Trophoblast cell (in vitro differentiated cells and primary cell): ENCODE measurements around the gene BRAP.
"Not testable (repeated sequence)": the region's sequence is repeated elsewhere in the genome, so short reads cannot be mapped to it uniquely, and the experiment has no call there.

ENCODE experiments used
- DNase-seq, 2 donors: peaks; one replicate each; pipeline ENCODE4 v3.0.0-alpha.2; 2016
- H2AFZ ChIP-seq: 2 replicates; pipeline ENCODE4 v1.6.1; 2013; ENCODE audit warnings: low read length, moderate library complexity, mild to moderate bottlenecking; ENCODE audit not compliant: insufficient read depth, poor library complexity
- H2AK5ac ChIP-seq: 2 replicates; pipeline ENCODE4 v1.6.1; 2013; ENCODE audit warnings: mild to moderate bottlenecking, low read length
- H2BK120ac ChIP-seq: 2 replicates; pipeline ENCODE4 v1.6.1; 2013; ENCODE audit warnings: low read length, mild to moderate bottlenecking, moderate library complexity; ENCODE audit not compliant: insufficient read depth, poor library complexity
- H2BK12ac ChIP-seq: 2 replicates; pipeline ENCODE4 v1.6.1; 2013; ENCODE audit warnings: mild to moderate bottlenecking, low read length, moderate library complexity
- H2BK5ac ChIP-seq: 2 replicates; pipeline ENCODE4 v1.6.1; 2013; ENCODE audit warnings: low read length, low read depth, moderate library complexity, mild to moderate bottlenecking; ENCODE audit not compliant: poor library complexity
- H3K14ac ChIP-seq: 2 replicates; pipeline ENCODE4 v1.6.1; 2013; ENCODE audit warnings: mild to moderate bottlenecking, low read length
- H3K18ac ChIP-seq: 2 replicates; pipeline ENCODE4 v1.6.1; 2013; ENCODE audit warnings: mild to moderate bottlenecking, low read length
- H3K23ac ChIP-seq: 2 replicates; pipeline ENCODE4 v1.6.1; 2013; ENCODE audit warnings: low read length
- H3K27ac ChIP-seq: 2 replicates; pipeline ENCODE4 v1.5.1; 2013; ENCODE audit warnings: low read depth, mild to moderate bottlenecking, inconsistent platforms, low read length, moderate library complexity
- H3K27me3 ChIP-seq: 2 replicates; pipeline ENCODE4 v1.6.1; 2013; ENCODE audit warnings: inconsistent platforms, mild to moderate bottlenecking, low read length, moderate library complexity; ENCODE audit not compliant: insufficient read depth
- H3K36me3 ChIP-seq, 2 experiments: 1 replicate in 1 of 2; 2 replicates in 1 of 2; pipeline ENCODE4 v1.6.1; 2013; ENCODE audit warnings: low read length in 2 of 2, mild to moderate bottlenecking in 2 of 2, moderate library complexity in 1 of 2; ENCODE audit not compliant: insufficient read depth in 2 of 2, control insufficient read depth in 1 of 2
- H3K4ac ChIP-seq: 2 replicates; pipeline ENCODE4 v1.6.1; 2013; ENCODE audit warnings: low read depth, mild to moderate bottlenecking, low read length, moderate library complexity
- H3K4me1 ChIP-seq, 2 experiments: 1 replicate in 1 of 2; 2 replicates in 1 of 2; pipeline ENCODE4 v1.6.1; 2013; ENCODE audit warnings: low read length in 2 of 2, mild to moderate bottlenecking in 2 of 2, moderate library complexity in 1 of 2; ENCODE audit not compliant: insufficient read depth in 2 of 2, control insufficient read depth in 1 of 2
- H3K4me2 ChIP-seq: 2 replicates; pipeline ENCODE4 v1.6.1; 2013; ENCODE audit warnings: inconsistent platforms, mild to moderate bottlenecking, low read length, moderate library complexity
- H3K4me3 ChIP-seq: 2 replicates; pipeline ENCODE4 v1.5.1; 2013; ENCODE audit warnings: mild to moderate bottlenecking, low read depth, low read length, inconsistent platforms
- H3K79me1 ChIP-seq: one replicate; pipeline ENCODE4 v1.6.1; 2013; ENCODE audit warnings: low read length
- H3K79me2 ChIP-seq: 2 replicates; pipeline ENCODE4 v1.6.1; 2013; ENCODE audit warnings: low read length, mild to moderate bottlenecking; ENCODE audit not compliant: control insufficient read depth, insufficient read depth, poor library complexity
- H3K9ac ChIP-seq: 2 replicates; pipeline ENCODE4 v1.6.1; 2013; ENCODE audit warnings: mild to moderate bottlenecking, low read length
- H3K9me3 ChIP-seq: 2 replicates; pipeline ENCODE4 v1.6.1; 2013; ENCODE audit warnings: low read depth, mild to moderate bottlenecking, control low read depth, inconsistent platforms, low read length; ENCODE audit not compliant: insufficient read depth
- H4K12ac ChIP-seq: 2 replicates; pipeline ENCODE4 v1.6.1; 2013; ENCODE audit warnings: low read depth, mild to moderate bottlenecking, low read length, moderate library complexity
- H4K8ac ChIP-seq: 2 replicates; pipeline ENCODE4 v1.6.1; 2013; ENCODE audit warnings: low read depth, mild to moderate bottlenecking, low read length, moderate library complexity
- H4K91ac ChIP-seq: one replicate; pipeline ENCODE4 v1.6.1; 2013; ENCODE audit warnings: low read depth, mild to moderate bottlenecking, low read length, moderate library complexity
- WGBS: extraction: QIAGEN DNeasy Blood & Tissue Kit; methylation state at CpG from one replicate; pipeline ENCODE4 v1.1.7; 2013; ENCODE audit warnings: missing lambda C conversion rate; ENCODE audit not compliant: insufficient read length, insufficient coverage; ENCODE audit errors: extremely low coverage; 5-methylcytosine and 5-hydroxymethylcytosine counted together

The BRAP gene

DNA sequence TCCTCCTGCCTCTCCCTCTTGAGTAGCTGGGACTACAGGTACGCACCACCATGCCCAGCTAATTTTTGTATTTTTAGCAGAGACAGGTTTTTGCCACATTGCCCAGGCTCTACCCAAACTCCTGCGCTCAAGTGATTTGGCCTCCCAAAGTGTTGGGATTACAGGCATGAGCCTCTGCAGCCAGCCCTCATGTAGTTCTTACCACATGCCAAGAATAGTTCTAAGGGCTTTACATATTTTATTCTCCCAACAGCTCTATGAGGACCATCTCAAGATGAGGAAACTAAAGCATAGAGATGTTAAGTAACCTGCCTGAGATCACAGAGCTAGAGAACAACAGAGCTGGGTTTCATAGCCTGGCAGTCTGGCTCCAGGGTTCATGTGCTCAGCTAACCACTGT, 43.0 kb upstream of the BRAP start:
- Histone ChIP-seq H2BK12ac (no peak overlapping the region), H3K9ac (no peak overlapping the region), H4K91ac (no peak overlapping the region), H3K27me3 (no peaks in the 10 kb centered on the region), H3K4ac (no peak overlapping the region), H3K4me3 (no peak overlapping the region), H3K79me2 (no peaks in the 10 kb centered on the region), H2AFZ (no peak overlapping the region), H4K8ac (no peak overlapping the region), H3K4me1 (no peaks in the 10 kb centered on the region), H3K27ac (no peak overlapping the region), H3K36me3 (peaks cover 5 to 20% of the 10 kb centered on the region in 2 experiments), H3K23ac (no peak overlapping the region), H3K18ac (no peak overlapping the region), H3K14ac (no peak overlapping the region), H2BK120ac (no peak overlapping the region), H2AK5ac (no peak overlapping the region), H3K4me2 (no peak overlapping the region), H3K79me1 (no peaks in the 10 kb centered on the region), H2BK5ac (no peak overlapping the region), H4K12ac (no peak overlapping the region), H3K9me3 (no peaks in the 10 kb centered on the region)
- WGBS: no CpG with 5 or more reads among the region's 2 CpGs
- no peak for DNase-seq

DNA sequence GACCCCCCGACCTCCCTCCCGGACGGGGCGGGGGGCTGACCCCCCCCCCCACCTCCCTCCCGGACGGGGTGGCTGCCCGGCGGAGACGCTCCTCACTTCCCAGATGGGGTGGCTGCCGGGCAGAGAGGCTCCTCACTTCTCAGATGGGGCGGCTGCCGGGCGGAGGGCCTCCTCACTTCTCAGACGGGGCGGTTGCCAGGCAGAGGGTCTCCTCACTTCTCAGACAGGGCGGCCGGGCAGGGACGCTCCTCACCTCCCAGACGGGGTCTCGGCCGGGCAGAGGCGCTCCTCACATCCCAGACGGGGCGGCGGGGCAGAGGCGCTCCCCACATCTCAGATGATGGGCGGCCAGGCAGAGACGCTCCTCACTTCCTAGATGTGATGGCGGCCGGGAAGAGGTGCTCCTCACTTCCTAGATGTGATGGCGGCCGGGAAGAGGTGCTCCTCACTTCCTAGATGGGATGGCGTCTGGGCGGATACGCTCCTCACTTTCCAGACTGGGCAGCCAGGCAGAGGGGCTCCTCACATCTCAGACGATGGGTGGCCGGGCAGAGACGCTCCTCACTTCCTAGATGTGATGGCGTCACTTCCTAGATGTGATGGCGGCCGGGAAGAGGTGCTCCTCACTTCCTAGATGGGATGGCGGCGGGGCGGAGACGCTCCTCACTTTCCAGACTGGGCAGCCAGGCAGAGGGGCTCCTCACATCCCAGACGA, 38.0 kb upstream of the BRAP start:
- H4K12ac ChIP-seq, H2AK5ac ChIP-seq, H2BK120ac ChIP-seq, H3K27me3 ChIP-seq, DNase-seq, H3K9ac ChIP-seq, H3K14ac ChIP-seq, H3K4me1 ChIP-seq, H3K4ac ChIP-seq, H3K79me1 ChIP-seq, H3K23ac ChIP-seq, H3K4me3 ChIP-seq, H3K79me2 ChIP-seq, H3K4me2 ChIP-seq, H2BK5ac ChIP-seq, H2AFZ ChIP-seq, H3K18ac ChIP-seq, H4K8ac ChIP-seq, H3K9me3 ChIP-seq, H2BK12ac ChIP-seq, H3K27ac ChIP-seq, H4K91ac ChIP-seq: not testable (repeated sequence)
- H3K36me3 ChIP-seq: peaks cover 17 to 18% of the 10 kb centered on the region in 2 experiments
- no CpG with 5 or more reads among the region's 46 CpGs for WGBS

DNA sequence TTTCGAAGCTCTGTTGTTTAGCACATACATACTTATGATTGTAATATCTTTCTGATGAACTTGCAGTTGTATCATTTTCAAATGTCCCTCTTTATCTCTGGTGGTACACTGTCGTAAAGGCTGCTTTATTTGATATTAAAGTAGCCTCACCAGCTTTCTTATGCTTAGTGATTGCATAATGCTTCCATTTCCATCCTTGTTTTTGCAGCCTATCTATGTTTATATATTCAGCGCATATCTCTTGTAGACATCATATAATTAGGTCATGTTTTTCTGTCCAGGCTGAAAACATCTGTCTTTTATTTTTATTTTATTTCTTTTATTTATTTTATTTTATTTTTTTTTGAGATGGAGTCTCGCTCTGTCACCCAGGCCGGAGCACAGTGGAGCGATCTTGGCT, 34.7 kb upstream of the BRAP start:
- no peak for DNase-seq
- Histone ChIP-seq H3K27ac (no peak overlapping the region), H4K91ac (no peak overlapping the region), H2BK5ac (no peak overlapping the region), H3K79me1 (no peaks in the 10 kb centered on the region), H3K9me3 (no peaks in the 10 kb centered on the region), H3K36me3 (peaks cover 17 to 29% of the 10 kb centered on the region in 2 experiments), H3K18ac (no peak overlapping the region), H3K4me3 (no peak overlapping the region), H2BK120ac (no peak overlapping the region), H3K4ac (no peak overlapping the region), H4K12ac (no peak overlapping the region), H2AFZ (no peak overlapping the region), H3K23ac (no peak overlapping the region), H3K4me1 (no peaks in the 10 kb centered on the region), H3K14ac (no peak overlapping the region), H4K8ac (no peak overlapping the region), H3K4me2 (no peak overlapping the region), H2AK5ac (no peak overlapping the region), H3K27me3 (no peaks in the 10 kb centered on the region), H3K79me2 (no peaks in the 10 kb centered on the region), H2BK12ac (no peak overlapping the region), H3K9ac (no peak overlapping the region)
- no CpG with 5 or more reads among the region's 6 CpGs for WGBS

DNA sequence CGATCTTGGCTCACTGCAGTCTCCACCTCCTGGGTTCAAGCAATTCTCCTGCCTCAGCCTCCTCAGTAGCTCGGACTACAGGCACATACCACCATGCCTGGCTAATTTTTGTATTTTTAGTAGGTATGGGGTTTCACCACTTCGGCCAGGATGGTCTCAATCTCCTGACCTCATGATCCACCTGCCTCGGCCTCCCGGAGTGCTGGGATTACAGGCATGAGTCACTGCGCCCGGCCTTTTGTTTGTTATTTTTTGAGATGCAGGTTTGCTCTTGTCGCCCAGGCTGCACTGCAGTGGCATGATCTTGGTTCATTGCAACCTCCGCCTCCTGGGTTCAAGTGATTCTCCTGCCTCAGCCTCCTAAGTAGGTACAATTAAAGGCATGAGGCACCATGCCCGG, 33.6 kb upstream of the BRAP start:
- H3K27me3 ChIP-seq, H3K9ac ChIP-seq, H4K12ac ChIP-seq, H3K27ac ChIP-seq, H2BK5ac ChIP-seq, H2AFZ ChIP-seq, H3K18ac ChIP-seq, H3K79me1 ChIP-seq, H3K4me2 ChIP-seq, H3K79me2 ChIP-seq, H2AK5ac ChIP-seq, H3K14ac ChIP-seq, H4K8ac ChIP-seq, H3K4ac ChIP-seq, H2BK120ac ChIP-seq, H3K9me3 ChIP-seq, H3K4me3 ChIP-seq, H4K91ac ChIP-seq, H3K23ac ChIP-seq, H2BK12ac ChIP-seq, H3K4me1 ChIP-seq: not testable (repeated sequence)
- H3K36me3 ChIP-seq: peaks cover 14 to 31% of the 10 kb centered on the region in 2 experiments
- WGBS: no CpG with 5 or more reads among the region's 10 CpGs
- DNase-seq: peak in 1 of 2 donors; percentile 52
